ENCODE measurements around the gene LCP2.

GRCh38 chr5:170292179-170293104, 5.1 kb downstream of the LCP2 start:
- TF ChIP-seq EHMT2 (IDR thresholded peaks at IDR 0.05; ENCODE audit: low read depth) (no peak), CTCF (IDR thresholded peaks at IDR 0.05) (no peak), KDM5A (IDR thresholded peaks at IDR 0.05) (no peak), JUN (IDR thresholded peaks at IDR 0.05) (no peak)

Data from A549 (cell line).